PFSK-1 (cell line): Measurements from ENCODE around the gene SLC11A1.

Source experiments
- FOXP2 ChIP-seq: optimal IDR thresholded peaks from 2 replicates; pipeline ENCODE3; 2011; ENCODE audit warnings: borderline replicate concordance, control low read depth, inconsistent platforms; ENCODE audit not compliant: insufficient read depth; ENCODE audit errors: extremely low read length, extremely low read depth
- POLR2AphosphoS5 ChIP-seq: IDR thresholded peaks from 2 replicates; pipeline ENCODE4 v1.6.1; 2012; ENCODE audit warnings: low read depth, mild to moderate bottlenecking, control low read depth, low read length, moderate library complexity
- REST ChIP-seq, 2 experiments: IDR thresholded peaks; 2 replicates each; pipeline versions ENCODE4 v1.6.1 to v1.8.0; 2011 to 2012; ENCODE audit warnings: low read depth in 2 of 2, low read length in 2 of 2, control low read depth in 1 of 2, inconsistent platforms in 1 of 2, mild to moderate bottlenecking in 1 of 2, moderate library complexity in 1 of 2; ENCODE audit not compliant: insufficient read depth in 1 of 2
- SIN3A ChIP-seq: IDR thresholded peaks from 2 replicates; pipeline ENCODE4 v1.6.1; 2012; ENCODE audit warnings: mild to moderate bottlenecking, low read length, moderate library complexity, borderline replicate concordance; ENCODE audit not compliant: insufficient read depth
- TAF1 ChIP-seq: IDR thresholded peaks from 2 replicates; pipeline ENCODE4 v1.6.1; 2012; ENCODE audit warnings: low read length, control low read depth, borderline replicate concordance; ENCODE audit not compliant: insufficient read depth

GRCh38 chr2:218341381-218341780 is 40.7 kb upstream of the SLC11A1 start:
- TF ChIP-seq POLR2AphosphoS5 = no peak
- TF ChIP-seq REST (IDR thresholded peaks at IDR 0.05; ENCODE audit: insufficient read depth in 1 of 2, low read depth in 2 of 2, low read length in 2 of 2) = no peak
- no peak for TF ChIP-seq SIN3A
- TF ChIP-seq TAF1 = no peak
- no peak for TF ChIP-seq FOXP2
